ENCODE results near the gene CA10.

DNA sequence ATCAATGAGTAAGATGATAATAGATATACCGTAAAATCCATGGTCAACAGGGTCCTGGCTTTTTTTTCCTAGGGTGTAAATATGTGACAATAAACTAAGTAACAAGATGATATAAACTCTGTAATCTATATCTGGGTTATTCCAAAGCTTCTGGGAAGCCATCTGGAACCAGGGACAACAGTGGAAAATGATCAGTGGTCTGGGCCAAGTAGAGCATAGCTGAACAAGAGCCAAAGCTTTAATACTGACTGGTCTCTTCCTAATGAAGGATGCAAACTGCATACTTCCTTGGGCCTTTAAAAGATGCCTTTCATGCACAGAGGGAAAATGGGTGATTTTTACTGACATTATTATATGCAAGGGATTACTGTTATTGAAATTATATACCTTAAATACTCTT, 8.9 kb downstream of the CA10 start:
- TF ChIP-seq, protein P1, sequence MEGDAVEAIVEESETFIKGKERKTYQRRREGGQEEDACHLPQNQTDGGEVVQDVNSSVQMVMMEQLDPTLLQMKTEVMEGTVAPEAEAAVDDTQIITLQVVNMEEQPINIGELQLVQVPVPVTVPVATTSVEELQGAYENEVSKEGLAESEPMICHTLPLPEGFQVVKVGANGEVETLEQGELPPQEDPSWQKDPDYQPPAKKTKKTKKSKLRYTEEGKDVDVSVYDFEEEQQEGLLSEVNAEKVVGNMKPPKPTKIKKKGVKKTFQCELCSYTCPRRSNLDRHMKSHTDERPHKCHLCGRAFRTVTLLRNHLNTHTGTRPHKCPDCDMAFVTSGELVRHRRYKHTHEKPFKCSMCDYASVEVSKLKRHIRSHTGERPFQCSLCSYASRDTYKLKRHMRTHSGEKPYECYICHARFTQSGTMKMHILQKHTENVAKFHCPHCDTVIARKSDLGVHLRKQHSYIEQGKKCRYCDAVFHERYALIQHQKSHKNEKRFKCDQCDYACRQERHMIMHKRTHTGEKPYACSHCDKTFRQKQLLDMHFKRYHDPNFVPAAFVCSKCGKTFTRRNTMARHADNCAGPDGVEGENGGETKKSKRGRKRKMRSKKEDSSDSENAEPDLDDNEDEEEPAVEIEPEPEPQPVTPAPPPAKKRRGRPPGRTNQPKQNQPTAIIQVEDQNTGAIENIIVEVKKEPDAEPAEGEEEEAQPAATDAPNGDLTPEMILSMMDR (optimal IDR thresholded peaks at IDR 0.05 in 1 of 3, IDR thresholded peaks at IDR 0.05 in 1 of 3, conservative IDR thresholded peaks at IDR 0.05 in 1 of 3; ENCODE audit: extremely low read depth in 1 of 3, insufficient read depth in 2 of 3, low read length in 3 of 3), result no peak
- TF ChIP-seq EZH2 (IDR thresholded peaks at IDR 0.05; ENCODE audit: low read length), result no peak

Data from keratinocyte (primary cell).